Fibroblast of the aortic adventitia (primary cell): ENCODE measurements around the gene LGALS9. TPM values are rescaled to one million over a fixed set of nuclear protein-coding genes. Genes with fewer than 3 reads are reported as not detected.
"Not testable (repeated sequence)": the region's sequence is repeated elsewhere in the genome, so short reads cannot be mapped to it uniquely, and the experiment has no call there.

Experiments used
- DNase-seq: peaks from one replicate; pipeline ENCODE4 v3.0.0-alpha.2; 2010; ENCODE audit warnings: low read depth
- H3K4me3 ChIP-seq: 2 replicates; pipeline ENCODE4 v1.5.1; 2011; ENCODE audit warnings: low read depth, mild to moderate bottlenecking, control low read depth, low read length, moderate library complexity
- CTCF ChIP-seq: IDR thresholded peaks from 2 replicates; pipeline ENCODE4 v1.5.1; 2011; ENCODE audit warnings: mild to moderate bottlenecking, low read length, control low read depth, inconsistent platforms; ENCODE audit not compliant: insufficient read depth
- small RNA-seq: library from RNA; depleted of rRNA; stranded (forward); fragments of <200 nt; gene quantifications from one replicate; pipeline ENCODE3, GENCODE V24; 2012
- total RNA-seq: library from RNA; depleted of rRNA; stranded (reverse); fragments of >200 nt; gene quantifications from 2 replicates; pipeline ENCODE4 v1.2.3, GENCODE V29; 2012; ENCODE audit warnings: low replicate concordance

Gene LGALS9
- total RNA-seq, 1 donor, result 0.90 TPM

DNA sequence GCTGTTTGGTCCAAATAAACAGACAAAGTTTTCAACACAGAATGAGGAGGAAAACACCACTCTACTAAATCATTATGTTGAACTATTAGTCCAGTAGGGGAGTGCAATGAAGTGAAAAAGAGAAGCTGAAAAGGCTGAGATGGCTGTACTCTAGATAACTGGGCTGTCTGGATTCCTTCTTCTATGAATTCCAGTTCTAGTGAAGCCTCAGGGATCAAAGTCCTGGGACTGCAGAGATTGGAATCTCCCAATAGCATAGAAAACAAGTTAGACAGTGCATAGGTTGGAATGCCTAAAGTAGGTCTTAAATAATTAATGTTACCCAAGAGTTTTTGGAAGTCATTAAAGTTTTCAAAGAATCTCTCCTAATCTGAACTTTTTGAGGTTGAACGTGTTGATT, 59.9 kb downstream of the LGALS9 start:
- H3K4me3 ChIP-seq, result no peak overlapping the region
- no peak for TF ChIP-seq CTCF
- DNase-seq, result no peak

DNA sequence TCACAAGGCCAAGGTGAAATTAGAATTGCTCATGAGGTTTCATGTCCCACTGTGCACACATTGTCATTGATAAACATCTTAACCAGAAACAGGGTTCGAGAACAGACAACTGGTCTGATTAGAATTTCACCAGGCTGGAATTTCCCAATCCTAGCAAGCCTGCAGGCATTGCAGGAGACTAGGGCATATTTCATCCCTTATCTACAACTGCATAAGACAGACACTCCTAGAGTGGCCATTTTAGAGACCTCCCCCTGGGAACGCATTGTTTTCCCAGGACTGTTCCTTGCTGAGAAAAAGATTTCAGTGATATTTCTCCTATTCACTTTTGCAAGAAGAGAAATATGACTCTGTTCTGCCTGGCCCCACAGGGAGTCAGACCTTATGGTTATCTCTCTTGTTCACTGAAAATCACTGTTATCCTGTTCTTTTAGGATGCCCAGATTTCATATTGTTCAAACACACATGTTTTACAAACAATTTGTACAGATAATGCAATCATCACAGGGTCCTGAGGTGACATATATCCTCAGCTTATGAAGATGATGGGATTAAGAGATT, 64.3 kb downstream of the LGALS9 start:
- not testable (repeated sequence) for H3K4me3 ChIP-seq, DNase-seq

Small RNA genes within 50 kb of the gene (small RNA-seq; reads per million reads assigned to genes)
- gene AC015688.1 (not detected), gene AC015688.2 (not detected), gene AC015688.5 (not detected), gene CPDP1 (not detected)

Other genes with a start within 250 kb of the LGALS9 start
- 19.4 and 45.9 TPM in 2 replicates for gene KSR1, start 174.7 kb upstream of the LGALS9 start, total RNA-seq
- 0.16 TPM in 1 of 2 replicates, not detected in the other for gene NOS2, start 169.3 kb downstream of the LGALS9 start, total RNA-seq